Effector memory CD4-positive, alpha-beta T cell (primary cell): ENCODE measurements around the gene MISP.
"Not testable (repeated sequence)": the region's sequence is repeated elsewhere in the genome, so short reads cannot be mapped to it uniquely, and the experiment has no call there.

Source experiments
- DNase-seq, 3 donors: peaks; one replicate each; pipeline ENCODE4 v3.0.0-alpha.2; 2020
- H3K27ac ChIP-seq: 2 replicates; pipeline ENCODE4 v1.7.0; 2013; ENCODE audit warnings: mild to moderate bottlenecking, low read length, moderate library complexity; ENCODE audit not compliant: insufficient read depth, poor library complexity, severe bottlenecking
- H3K27me3 ChIP-seq: replicated peaks from 2 replicates; pipeline ENCODE4 v1.7.0; 2013; ENCODE audit warnings: mild to moderate bottlenecking, low read length; ENCODE audit not compliant: insufficient read depth, control insufficient read depth, poor library complexity, severe bottlenecking
- H3K36me3 ChIP-seq: 2 replicates; pipeline ENCODE4 v1.7.0; 2013; ENCODE audit warnings: mild to moderate bottlenecking, low read length, moderate library complexity; ENCODE audit not compliant: control insufficient read depth, insufficient read depth
- H3K4me1 ChIP-seq: 2 replicates; pipeline ENCODE4 v1.7.0; 2013; ENCODE audit warnings: low read length, mild to moderate bottlenecking; ENCODE audit not compliant: control insufficient read depth, insufficient read depth, poor library complexity, severe bottlenecking
- H3K4me3 ChIP-seq: 2 replicates; pipeline ENCODE4 v1.7.0; 2013; ENCODE audit warnings: low read length, low read depth, mild to moderate bottlenecking; ENCODE audit not compliant: insufficient read depth, poor library complexity, severe bottlenecking
- H3K9me3 ChIP-seq: 2 replicates; pipeline ENCODE4 v1.7.0; 2013; ENCODE audit warnings: mild to moderate bottlenecking, low read length, moderate library complexity; ENCODE audit not compliant: control insufficient read depth

Gene MISP

DNA sequence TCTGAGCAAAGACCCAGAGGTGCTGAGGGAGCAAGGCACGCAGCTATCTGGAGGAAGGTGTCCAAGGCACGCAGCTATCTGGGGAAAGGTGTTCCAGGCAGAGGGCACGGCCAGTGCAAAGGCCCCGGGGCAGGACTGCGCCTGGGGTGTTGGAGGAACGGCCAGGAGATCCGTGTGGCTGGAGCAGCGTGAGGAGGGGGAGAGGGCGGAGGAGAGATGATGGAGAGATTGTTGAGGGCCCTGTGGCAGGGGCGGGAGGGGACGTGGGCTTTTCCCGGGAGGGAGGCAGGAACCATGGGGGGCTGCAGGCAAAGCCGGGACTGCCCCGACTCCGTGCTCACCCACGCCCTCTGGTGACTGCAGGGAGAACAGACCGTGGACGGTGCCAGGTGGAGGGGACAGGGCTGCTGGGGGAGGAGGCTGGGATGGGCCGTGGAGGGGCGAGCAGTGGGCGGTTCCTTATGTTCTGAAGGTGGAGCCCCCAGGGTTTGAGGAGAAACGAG, 13.3 kb upstream of the MISP start:
- H3K27ac ChIP-seq, result no peak overlapping the region
- peak; percentile 24 to 34 (median 30) for DNase-seq
- H3K4me1 ChIP-seq, result no peaks in the 10 kb centered on the region
- no peaks in the 10 kb centered on the region for H3K36me3 ChIP-seq
- no peaks in the 10 kb centered on the region for H3K27me3 ChIP-seq
- H3K9me3 ChIP-seq, result no peaks in the 10 kb centered on the region
- no peak overlapping the region for H3K4me3 ChIP-seq

DNA sequence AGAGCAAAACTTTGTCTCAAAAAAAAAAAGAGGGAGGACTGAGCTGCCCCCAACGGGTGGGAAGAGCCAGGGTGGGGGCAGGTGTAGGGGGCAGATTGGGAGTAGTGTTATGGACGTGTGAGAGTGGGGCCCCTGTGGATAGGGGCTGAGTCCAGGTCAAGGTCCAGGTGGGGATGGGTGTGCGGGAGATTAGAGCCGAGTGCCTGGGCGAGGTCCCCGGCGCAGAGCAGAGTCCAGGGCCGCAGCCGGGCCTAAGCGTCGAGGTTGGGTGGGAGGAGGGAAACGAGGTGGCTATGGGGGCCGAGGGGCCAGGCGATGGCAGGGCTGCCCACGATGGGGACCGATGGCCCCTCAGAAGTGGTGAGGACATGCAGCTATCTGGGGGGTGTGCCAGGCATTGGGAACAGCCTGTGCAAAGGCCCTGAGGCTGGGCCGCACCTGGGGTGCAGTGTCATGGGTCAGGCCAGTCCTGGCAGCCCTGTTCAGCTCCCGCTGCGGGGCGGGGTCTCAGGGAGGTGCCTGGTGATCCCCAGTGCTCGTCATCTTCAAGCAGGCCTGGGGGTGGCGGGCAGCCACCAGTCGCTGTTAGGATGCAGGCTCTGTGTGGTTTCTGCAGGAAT, 12.3 kb upstream of the MISP start:
- H3K27ac ChIP-seq, result no peak overlapping the region
- H3K4me1 ChIP-seq, result no peaks in the 10 kb centered on the region

DNA sequence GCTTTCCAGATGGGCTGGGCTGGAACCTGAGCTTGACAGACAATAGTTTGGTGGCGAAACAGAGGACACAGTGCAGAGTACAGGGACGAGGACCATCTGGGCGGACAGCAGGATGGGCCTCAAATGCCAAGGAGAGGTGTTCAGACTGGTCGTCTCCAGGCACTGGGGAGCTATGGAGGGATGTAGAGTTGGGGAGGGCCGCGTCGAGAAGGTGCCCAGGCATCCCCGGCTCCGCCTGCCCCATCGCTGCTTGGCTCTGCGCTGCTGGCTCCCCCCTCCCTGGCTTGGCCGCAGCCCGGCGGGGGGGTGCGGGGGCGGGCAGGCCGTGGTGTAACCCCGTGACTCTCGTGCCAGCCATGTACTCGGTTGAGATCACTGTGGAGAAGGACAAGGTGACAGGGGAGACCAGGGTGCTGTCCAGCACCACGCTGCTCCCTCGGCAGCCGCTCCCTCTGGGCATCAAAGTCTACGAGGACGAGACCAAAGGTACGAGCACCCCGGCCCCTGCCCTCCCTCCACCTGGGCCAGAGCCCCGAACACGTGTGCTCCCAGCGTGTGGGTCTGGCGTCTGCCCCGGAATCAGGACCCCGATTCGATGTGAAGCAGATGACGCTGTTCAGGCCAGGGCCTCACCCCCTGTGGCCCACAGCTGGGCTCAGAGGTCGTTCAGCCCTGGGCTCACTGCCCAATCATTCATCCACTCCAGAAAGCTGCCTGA, 10.8 kb upstream of the MISP start:
- Histone ChIP-seq H3K36me3 (no peaks in the 10 kb centered on the region), H3K4me1 (no peaks in the 10 kb centered on the region), H3K27ac (no peak overlapping the region), H3K4me3 (no peak overlapping the region), H3K27me3 (no peaks in the 10 kb centered on the region), H3K9me3 (no peaks in the 10 kb centered on the region)
- DNase-seq, result no peak

More for the DNA sequence above, 12.3 kb upstream of the MISP start:
- H3K27me3 ChIP-seq, result no peaks in the 10 kb centered on the region
- no peak for DNase-seq
- no peak overlapping the region for H3K4me3 ChIP-seq
- H3K36me3 ChIP-seq, result no peaks in the 10 kb centered on the region
- no peaks in the 10 kb centered on the region for H3K9me3 ChIP-seq

DNA sequence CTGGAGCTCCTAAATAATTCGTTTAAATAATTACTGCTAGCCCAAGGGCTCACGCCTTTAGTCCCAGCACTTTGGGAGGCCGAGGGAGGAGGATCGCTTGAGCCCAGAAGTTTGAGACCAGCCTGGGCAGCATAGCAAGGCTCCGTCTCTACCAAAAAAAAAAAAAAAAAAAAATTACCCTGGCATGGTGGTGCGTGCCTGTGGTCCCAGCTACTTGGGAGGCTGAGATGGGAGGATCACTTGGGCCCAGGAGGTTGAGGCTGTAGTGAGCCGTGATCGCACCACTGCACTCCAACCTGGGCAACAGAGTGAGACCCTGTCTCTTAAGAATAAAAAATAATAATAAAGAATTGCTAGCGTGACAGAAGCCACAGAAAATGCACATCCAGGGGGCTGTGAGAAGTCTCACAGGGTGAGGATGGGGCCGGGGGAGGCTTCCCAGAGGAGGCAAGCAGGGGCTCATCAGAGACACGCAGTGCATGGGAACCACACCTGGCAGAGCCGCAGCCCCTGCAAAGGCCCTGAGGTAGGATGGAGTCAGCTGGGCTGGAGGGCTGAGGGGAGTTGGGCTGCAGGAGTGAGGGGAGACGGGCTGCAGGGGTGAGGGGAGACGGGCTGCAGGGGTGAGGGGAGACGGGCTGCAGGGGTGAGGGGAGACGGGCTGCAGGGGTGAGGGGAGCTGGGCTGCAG, 10.0 kb upstream of the MISP start:
- H3K27me3 ChIP-seq, H3K4me1 ChIP-seq, H3K4me3 ChIP-seq, H3K36me3 ChIP-seq, H3K27ac ChIP-seq, H3K9me3 ChIP-seq, DNase-seq: not testable (repeated sequence)

DNA sequence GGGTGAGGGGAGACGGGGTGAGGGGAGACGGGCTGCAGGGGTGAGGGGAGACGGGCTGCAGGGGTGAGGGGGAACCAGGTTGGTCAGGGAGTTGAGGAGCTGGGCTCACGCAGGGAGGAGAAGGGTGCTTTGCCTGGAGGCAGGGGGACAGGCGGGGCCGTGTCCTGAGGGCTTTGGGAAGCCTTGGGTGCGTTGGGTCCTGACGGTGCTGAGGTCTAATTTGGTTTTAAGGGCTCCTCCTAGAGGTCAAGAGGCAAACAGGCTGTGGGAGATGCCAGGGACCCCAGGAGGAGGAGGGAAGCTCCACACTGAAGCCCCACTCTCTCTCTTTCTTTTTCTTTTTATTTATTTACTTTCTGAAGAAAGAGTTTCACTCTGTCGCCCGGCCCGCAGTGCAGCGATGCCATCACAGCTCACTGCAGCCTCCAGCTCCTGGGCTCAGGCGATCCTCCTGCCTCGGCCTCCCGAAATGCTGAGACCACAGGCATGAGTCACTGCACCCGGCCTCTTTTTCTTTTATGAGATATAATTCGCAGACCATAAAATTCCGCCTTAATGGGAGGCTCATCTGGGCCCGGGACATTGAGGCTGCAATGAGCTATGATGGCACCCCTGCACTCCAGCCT, 9.3 kb upstream of the MISP start:
- no peak for DNase-seq

DNA sequence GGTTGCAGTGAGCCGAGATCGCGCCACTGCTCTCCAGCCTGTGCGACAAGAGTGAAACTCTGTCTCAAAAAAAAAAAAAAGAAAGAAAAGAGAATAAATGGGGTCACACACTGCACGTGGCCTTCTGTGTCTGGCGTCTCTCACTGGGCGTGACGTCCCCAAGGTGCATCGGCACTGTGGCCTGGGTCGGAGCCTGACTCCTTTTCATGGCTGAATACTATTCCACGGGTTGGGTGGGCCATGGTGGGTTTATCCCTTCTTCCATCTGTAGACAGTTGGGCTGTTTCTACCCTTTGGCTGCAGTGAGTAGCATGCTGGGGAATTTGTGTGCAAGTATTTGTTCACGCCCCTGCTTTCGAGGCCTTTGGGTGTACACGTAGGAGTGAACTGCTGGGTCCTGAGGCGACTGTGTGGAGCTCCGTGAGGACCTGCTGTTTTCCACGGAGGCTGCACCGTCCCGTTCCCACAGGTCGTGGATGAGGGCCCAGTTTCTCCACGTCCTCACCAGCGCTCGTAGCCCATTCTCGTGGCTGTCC, 8.3 kb upstream of the MISP start:
- Histone ChIP-seq H3K27me3 (no peaks in the 10 kb centered on the region), H3K27ac (no peak overlapping the region), H3K36me3 (no peaks in the 10 kb centered on the region), H3K9me3 (no peaks in the 10 kb centered on the region), H3K4me1 (no peaks in the 10 kb centered on the region), H3K4me3 (no peak overlapping the region)
- DNase-seq, result no peak

More for the DNA sequence above, 9.3 kb upstream of the MISP start:
- Histone ChIP-seq H3K9me3 (no peaks in the 10 kb centered on the region), H3K27me3 (no peaks in the 10 kb centered on the region), H3K36me3 (no peaks in the 10 kb centered on the region), H3K27ac (no peak overlapping the region), H3K4me1 (no peaks in the 10 kb centered on the region), H3K4me3 (no peak overlapping the region)

DNA sequence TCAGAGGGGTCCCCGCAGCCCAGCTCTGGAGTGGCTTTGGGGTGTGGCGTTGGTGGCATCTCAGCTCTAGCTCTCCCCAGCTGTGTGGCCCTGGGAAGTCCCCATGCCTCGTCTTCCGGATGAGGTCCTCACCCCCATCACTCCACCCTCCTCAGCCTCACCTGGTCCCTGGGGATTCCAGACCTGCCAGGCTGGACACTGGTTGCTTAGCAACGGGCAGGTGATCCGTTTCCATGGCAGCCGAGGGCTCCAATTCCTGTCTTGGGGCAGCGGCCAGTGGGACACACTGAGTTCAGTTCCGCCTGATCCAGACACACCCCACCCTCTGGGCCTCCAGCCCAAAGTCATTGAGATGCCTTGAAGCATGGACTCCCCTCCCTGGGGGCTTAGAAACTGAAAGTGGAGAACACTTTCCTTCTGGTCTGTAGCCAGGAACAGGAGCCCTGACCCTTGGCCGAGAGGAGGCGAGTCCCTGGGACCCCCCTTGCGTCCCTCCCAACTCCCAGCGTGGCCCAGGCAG, 7.7 kb upstream of the MISP start:
- Histone ChIP-seq H3K27me3 (no peaks in the 10 kb centered on the region), H3K4me1 (no peaks in the 10 kb centered on the region), H3K27ac (no peak overlapping the region), H3K9me3 (no peaks in the 10 kb centered on the region), H3K36me3 (no peaks in the 10 kb centered on the region), H3K4me3 (no peak overlapping the region)
- DNase-seq, result no peak

DNA sequence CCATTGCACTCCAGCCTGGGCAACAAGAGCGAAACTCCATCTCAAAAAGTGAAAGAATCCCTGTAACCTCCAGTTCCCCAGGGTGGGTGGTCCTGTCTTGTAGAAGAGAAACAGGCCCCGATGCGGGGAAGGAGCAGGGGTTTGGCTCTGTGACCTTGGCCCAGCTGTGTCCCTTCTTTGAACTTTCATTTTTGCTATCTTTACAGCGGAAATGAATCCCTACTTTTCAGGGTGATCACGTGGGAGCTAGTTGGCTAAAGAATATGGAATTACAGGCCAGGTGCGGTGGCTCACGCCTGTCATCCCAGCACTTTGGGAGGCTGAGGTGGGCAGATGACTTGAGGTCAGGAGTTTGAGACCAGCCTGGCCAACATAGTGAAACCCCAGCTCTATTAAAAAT, 5.8 kb upstream of the MISP start:
- not testable (repeated sequence) for DNase-seq, H3K27ac ChIP-seq, H3K4me3 ChIP-seq, H3K27me3 ChIP-seq, H3K9me3 ChIP-seq, H3K4me1 ChIP-seq, H3K36me3 ChIP-seq

DNA sequence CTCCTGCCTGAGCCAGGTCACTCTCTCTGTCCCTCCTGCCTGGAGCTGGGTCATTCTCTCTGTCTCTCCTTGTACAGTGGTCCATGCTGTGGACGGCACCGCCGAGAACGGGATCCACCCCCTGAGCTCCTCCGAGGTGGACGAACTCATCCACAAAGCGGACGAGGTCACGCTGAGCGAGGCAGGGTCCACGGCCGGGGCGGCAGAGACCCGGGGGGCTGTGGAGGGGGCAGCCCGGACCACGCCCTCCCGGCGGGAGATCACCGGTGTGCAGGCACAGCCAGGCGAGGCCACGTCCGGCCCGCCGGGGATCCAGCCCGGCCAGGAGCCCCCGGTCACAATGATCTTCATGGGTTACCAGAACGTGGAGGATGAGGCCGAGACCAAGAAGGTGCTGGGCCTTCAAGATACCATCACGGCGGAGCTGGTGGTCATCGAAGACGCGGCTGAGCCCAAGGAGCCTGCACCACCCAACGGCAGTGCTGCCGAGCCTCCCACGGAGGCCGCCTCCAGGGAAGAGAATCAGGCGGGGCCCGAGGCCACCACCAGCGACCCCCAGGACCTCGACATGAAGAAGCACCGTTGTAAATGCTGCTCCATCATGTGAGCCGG, 4.6 kb upstream of the MISP start:
- H3K9me3 ChIP-seq, result no peaks in the 10 kb centered on the region
- H3K4me3 ChIP-seq, result no peak overlapping the region
- H3K27ac ChIP-seq, result no peak overlapping the region
- H3K36me3 ChIP-seq, result no peaks in the 10 kb centered on the region
- DNase-seq, result no peak
- H3K27me3 ChIP-seq, result no peaks in the 10 kb centered on the region
- H3K4me1 ChIP-seq, result no peaks in the 10 kb centered on the region
